ENCODE measurements around the gene FREM1. TPM values are rescaled to one million over a fixed set of nuclear protein-coding genes. Genes with fewer than 3 reads are reported as not detected.

Gene FREM1
- total and polyA plus RNA-seq, 10 of the 15 experiments (the other 5 are each of a cell fraction or from before 2014, with no cell fraction given): 0.01 to 0.16 (median 0.08) TPM; not detected in 7

GRCh38 chr9:14819183-14819582, 91.0 kb downstream of the FREM1 start:
- intact Hi-C loops (cut with micrococcal nuclease; ENCODE audit: unreplicated experiment) (no loop called here), in situ Hi-C loops (cut with MboI) (no loop called here)
- Histone ChIP-seq H3K36me3 (ENCODE audit: control insufficient read depth in 2 of 2, insufficient read depth in 2 of 2, low read length in 1 of 2) (no peaks in the 10 kb centered on the region), H3K27me3 (replicated peaks in 1 of 2; ENCODE audit: control insufficient read depth in 2 of 2, insufficient read depth in 2 of 2, low read length in 1 of 2) (no peaks in the 10 kb centered on the region; a peak in 1 of 4 replicates), H3K9ac (ENCODE audit: control insufficient read depth, insufficient read depth, low read length) (no peak overlapping the region), H3K9me3 (replicated peaks; ENCODE audit: control insufficient read depth, insufficient read depth, low read length) (no peaks in the 10 kb centered on the region), H2AFZ (ENCODE audit: control insufficient read depth, low read depth, low read length) (no peak overlapping the region), H3K4me3 (no peak overlapping the region), H3K4me2 (ENCODE audit: control insufficient read depth, insufficient read depth) (no peak overlapping the region), H3K4me1 (ENCODE audit: control insufficient read depth, insufficient read depth, low read length) (peaks cover 8% of the 10 kb centered on the region), H4K20me1 (ENCODE audit: control insufficient read depth, insufficient read depth) (no peaks in the 10 kb centered on the region), H3K79me2 (ENCODE audit: control insufficient read depth, insufficient read depth, low read length) (no peaks in the 10 kb centered on the region), H3K27ac (ENCODE audit: control insufficient read depth, insufficient read depth) (no peak overlapping the region)
- no TSS peak for BruUV-seq (replicated peaks)
- CTCF ChIA-PET: no interaction called here
- RAD21 ChIA-PET (ENCODE audit: unreplicated experiment): no interaction called here
- POLR2A ChIA-PET: interaction anchor here (0.6 kb wide), 1 partner anchor 388 kb away, joined by 6 read pairs; no protein-coding TSS in a partner anchor
- SMC1A ChIA-PET (ENCODE audit: uncharacterized antibody, unreplicated experiment): no interaction called here
- 37% methylated on average over 4 of the region's 4 CpGs for WGBS (ENCODE audit: insufficient coverage, insufficient replicate concordance, low lambda C conversion rate, missing lambda C conversion rate)
- DNase-seq (ENCODE audit: low read depth, low spot score) (no peak), FAIRE-seq (no peak), ATAC-seq (no peak)
- TF ChIP-seq ATF3 (IDR thresholded peaks at IDR 0.05; ENCODE audit: borderline replicate concordance, extremely low read depth, low read depth, low read length) (no peak), ZNF622 (IDR thresholded peaks at IDR 0.05) (no peak), POLR2A (IDR thresholded peaks at IDR 0.05; ENCODE audit: low read depth, low read length) (no peak), NR2C2 (IDR thresholded peaks at IDR 0.05; ENCODE audit: borderline replicate concordance, control insufficient read depth, insufficient read length, low read depth) (no peak), ZZZ3 (IDR thresholded peaks at IDR 0.05; ENCODE audit: control insufficient read depth, insufficient read length, low read depth) (no peak), CTCF (IDR thresholded peaks at IDR 0.05 in 2 of 3, conservative IDR thresholded peaks at IDR 0.05 in 1 of 3; ENCODE audit: control insufficient read depth in 2 of 3, extremely low read depth in 1 of 3, insufficient read depth in 1 of 3, low read depth in 3 of 3, low read length in 3 of 3) (no peak), POLR2AphosphoS5 (IDR thresholded peaks at IDR 0.05; ENCODE audit: low read length) (no peak), ETV6 (conservative IDR thresholded peaks at IDR 0.05 in 1 of 2, IDR thresholded peaks at IDR 0.05 in 1 of 2; ENCODE audit: borderline replicate concordance in 1 of 2, low read depth in 1 of 2) (no peak)
